ENCODE measurements around the gene CTTN. TPM values are rescaled to one million over a fixed set of nuclear protein-coding genes. Genes with fewer than 3 reads are reported as not detected.

CTTN gene
- total and polyA plus RNA-seq, 2 of the 8 experiments (the other 6 are each of a cell fraction or from before 2014, with no cell fraction given): 84.6 to 216 TPM

GRCh38 chr11:70477176-70477575 is 78.8 kb downstream of the CTTN start (continued):
- TF ChIP-seq RNF2 (IDR thresholded peaks at IDR 0.05; ENCODE audit: borderline replicate concordance, low read depth, low read length, missing control alignments, poor library complexity, severe bottlenecking): no peak
- TF ChIP-seq GTF2F1 (IDR thresholded peaks at IDR 0.05; ENCODE audit: borderline replicate concordance, low read depth, low read length): no peak
- no peak for TF ChIP-seq MAX (IDR thresholded peaks at IDR 0.05)
- TF ChIP-seq ASH2L (IDR thresholded peaks at IDR 0.05; ENCODE audit: low read length): no peak
- no peak for TF ChIP-seq HDAC6 (IDR thresholded peaks at IDR 0.05; ENCODE audit: low read depth, low read length)

Measured in H1 (cell line).